Measurements from ENCODE around the gene TRIM63.

DNA sequence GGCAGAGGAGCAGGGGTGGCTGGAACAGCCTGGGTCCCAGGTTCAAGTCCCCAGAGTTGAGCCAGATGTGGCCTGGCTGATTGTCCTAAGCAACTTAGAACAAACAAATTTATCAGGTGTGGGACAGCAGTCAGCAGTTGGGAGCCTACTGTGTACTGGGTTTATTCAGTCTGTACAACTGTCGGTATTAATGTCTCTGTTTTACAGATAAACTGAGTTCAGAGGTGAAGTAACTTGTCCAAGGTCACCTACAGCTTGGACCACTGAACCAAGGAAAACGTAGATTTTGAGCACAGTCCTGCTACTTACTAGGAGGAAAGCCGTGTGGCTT is 14.6 kb upstream of the TRIM63 start:
- TF ChIP-seq POLR2A (IDR thresholded peaks at IDR 0.05) (no peak), EP300 (IDR thresholded peaks at IDR 0.05) (no peak)
- TF ChIP-seq, protein P1, sequence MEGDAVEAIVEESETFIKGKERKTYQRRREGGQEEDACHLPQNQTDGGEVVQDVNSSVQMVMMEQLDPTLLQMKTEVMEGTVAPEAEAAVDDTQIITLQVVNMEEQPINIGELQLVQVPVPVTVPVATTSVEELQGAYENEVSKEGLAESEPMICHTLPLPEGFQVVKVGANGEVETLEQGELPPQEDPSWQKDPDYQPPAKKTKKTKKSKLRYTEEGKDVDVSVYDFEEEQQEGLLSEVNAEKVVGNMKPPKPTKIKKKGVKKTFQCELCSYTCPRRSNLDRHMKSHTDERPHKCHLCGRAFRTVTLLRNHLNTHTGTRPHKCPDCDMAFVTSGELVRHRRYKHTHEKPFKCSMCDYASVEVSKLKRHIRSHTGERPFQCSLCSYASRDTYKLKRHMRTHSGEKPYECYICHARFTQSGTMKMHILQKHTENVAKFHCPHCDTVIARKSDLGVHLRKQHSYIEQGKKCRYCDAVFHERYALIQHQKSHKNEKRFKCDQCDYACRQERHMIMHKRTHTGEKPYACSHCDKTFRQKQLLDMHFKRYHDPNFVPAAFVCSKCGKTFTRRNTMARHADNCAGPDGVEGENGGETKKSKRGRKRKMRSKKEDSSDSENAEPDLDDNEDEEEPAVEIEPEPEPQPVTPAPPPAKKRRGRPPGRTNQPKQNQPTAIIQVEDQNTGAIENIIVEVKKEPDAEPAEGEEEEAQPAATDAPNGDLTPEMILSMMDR (IDR thresholded peaks at IDR 0.05) = no peak
